IPS DF 4.7 (cell line): ENCODE results near the gene UBA3.

Experiments used
- DNase-seq: peaks from one replicate; pipeline ENCODE4 v3.0.0-alpha.2; 2013; ENCODE audit warnings: low spot score; ENCODE audit errors: extremely low read depth

The UBA3 gene

DNA sequence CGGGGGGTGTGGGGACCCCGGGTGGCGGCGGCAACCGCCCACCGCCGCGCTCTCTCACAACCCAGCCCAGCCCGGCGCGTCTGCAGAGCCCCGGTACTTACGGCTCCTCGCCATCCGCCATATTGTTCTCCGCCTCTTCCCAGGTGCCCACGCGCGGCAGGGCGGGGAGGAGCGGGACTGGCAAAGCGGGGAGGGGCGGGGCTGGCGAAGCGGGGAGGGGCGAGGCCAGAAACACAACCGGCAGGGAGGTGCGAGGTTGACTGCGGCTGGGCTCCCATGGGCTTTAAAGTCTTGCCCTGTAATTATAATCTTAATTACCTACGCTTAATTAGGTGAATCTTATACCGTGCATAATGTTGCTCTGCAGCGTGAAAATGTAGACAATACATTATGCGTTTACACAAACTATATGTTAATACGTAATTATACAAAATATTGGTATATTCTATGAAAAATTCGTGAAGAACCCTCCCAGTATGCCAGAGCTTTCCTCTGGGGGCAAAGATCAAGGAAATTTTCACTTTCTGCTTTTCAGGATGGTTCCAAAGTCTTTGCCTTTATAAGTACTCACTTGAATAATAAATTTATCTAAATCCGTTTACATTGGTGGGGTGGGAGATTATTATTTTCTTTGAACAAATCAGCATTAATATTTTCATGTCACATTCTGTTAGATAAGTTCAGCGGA lies at the start of gene UBA3:
Gene UBA3 (minus strand): TSS at position 133 of the 688 bp plus-strand sequence. CDS start 12 bp downstream, at position 121.
- no peak for DNase-seq

DNA sequence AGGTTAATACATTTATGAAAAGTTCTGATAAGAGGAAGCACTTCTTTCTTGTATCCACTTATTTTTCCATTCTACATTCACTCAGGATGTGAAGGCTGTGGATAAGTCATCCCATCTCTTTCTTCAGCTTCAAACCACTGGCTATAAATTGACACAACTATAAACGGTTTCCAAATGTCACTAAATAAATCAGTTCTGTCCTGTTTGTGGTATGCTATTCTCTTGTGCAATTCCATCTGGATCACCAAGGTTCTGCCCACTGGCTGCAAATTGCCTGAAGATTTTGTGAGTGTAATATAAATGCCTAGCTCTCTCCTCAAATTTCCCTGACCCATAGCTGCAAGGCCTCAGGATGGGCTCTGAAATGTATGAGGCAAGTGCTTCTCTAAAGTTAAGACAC lies 49.4 kb upstream of the UBA3 start:
- no peak for DNase-seq

DNA sequence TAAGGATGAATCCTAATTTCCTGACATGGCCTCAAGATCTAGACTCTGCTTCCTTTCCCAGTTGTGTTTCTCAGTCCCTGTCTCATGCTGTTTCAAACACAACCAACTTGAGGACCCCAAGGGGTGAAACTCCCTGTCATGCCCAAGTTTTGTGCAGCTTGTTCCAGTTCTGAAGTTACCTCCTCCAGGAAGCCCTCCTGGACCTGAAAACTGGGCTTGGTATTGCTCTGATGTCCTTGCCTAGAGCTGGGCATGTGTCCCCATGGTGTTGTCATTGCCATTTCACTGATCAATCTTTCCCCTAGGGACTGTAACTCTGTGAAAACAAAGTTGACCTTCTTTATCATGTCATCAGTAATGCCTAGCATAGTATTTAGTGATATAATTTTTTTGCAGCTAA lies 48.3 kb upstream of the UBA3 start:
- DNase-seq, result no peak

DNA sequence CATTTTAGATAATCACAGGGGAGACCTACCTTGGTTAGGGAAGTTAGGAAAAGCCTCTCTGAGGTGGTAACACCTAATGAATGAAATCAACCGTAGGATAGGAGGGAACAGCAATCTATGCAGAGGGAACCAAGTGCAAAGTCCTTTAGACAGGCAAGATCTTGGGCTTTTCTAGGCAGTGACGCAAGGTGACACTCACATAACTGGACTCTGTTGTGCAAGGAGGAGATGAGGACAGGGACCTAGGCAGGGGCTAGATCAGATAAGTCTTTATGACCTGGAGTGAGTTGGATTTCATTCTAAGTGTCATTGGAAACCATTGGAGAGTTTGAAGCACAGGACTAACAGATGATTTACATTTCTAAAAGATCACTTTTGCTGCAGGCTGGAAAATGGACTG lies 46.8 kb upstream of the UBA3 start:
- no peak for DNase-seq

DNA sequence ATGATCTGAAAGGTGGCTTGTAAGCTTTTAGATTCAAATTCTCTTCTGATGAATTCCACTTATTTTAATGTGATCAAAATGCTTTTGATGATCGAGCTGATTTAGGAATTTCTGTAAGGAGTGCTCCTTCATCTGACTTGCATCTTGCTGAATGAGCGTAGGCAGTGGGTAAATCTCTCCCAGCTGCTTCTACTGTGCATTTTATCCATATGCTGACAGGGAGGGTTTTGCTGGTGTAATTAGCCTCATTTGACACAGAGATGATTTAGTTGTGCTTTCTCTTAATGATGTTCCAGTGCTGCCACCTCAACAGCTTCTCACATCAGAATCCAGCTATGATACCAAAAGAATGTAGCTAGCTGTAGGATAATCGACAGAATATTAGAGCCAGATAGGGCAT lies 46.1 kb upstream of the UBA3 start:
- no peak for DNase-seq

DNA sequence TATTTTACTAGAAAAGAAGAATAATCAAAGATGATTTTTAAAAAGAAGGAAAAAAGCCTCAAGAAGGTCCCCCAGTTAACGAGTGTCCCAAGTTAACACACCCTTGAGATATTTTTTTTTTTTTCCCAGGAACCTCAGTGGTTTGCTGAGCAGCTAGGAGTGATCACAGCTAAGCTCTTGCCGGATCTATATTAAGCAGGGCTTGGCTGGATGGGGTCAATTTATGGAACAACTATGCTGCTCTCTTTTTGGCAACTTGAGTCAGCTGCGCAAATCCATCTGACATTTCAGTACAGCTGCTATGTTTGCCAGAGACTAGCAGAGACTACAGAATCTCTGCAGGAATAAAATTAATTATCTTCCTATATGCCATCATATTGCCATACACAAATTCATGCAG lies 42.2 kb upstream of the UBA3 start, which contains the start of gene LMOD3:
Gene LMOD3 (minus strand): TSS at position 193 of the 400 bp plus-strand sequence. CDS start 209 bp downstream, outside the sequence.
- no peak for DNase-seq

DNA sequence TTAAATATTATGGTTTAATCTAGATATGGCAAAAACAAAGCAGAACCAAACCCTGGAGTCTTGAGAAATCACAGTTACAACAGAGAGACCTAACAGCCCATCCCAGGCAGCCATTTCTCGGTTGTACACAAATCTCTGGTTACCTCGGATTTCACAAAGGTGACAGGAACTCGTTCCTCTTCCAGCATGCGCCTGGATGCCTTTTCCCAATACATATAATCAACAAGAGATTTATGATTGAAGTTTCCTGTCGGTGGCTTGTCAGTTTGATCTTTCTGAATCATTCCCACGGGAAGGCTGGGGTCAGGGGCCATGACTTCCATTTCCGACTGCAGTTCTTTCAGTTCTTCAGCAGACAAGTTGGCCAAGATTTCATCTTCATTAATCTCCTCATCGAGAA lies 41.8 kb upstream of the UBA3 start:
- no peak for DNase-seq

DNA sequence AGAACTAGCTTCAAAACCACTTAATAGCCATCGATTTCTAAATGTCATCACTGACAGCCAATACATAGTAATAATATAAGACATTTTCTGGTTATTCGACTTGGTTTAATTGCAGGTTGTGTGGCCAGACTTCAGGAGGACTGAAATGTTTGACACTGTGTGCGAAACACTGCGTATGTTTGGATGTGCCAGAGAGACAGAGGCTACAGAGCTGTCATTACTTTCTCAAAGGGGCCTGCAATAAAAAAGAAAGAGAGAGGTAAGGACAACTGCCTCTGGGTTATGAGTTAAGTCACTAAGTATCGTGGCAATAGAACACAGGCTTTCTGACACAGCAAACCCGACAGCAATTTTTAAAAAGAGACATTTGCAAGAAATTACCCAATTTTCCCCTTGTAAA lies 41.3 kb upstream of the UBA3 start:
- DNase-seq, result no peak

DNA sequence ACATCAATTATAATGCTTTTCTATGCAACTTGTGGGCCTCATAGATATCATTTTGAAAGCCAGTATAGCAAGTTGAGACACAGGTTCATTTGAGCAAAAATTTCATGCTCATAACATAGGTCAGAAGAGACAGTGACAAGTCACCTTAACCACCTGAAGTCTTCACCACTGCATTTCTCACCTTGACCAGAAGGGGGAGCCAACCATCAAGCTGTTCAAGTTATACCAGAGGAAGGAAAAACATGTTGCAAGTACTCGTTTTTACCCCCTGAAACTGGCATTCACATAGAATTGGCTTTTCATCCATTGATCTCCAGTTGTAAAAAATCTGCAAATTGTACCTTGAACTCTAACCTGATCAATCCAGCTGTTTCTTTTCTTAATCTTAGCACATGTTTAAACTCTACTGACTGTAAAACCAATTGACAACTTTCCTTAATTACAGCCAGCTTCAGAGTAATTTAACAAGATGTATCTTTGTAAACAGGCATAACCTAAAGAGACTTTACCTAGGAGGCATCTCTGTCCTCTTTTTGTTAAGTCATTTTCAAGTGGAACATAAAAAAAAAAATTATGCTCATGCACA lies 40.8 kb upstream of the UBA3 start:
- peak; percentile 64 for DNase-seq

DNA sequence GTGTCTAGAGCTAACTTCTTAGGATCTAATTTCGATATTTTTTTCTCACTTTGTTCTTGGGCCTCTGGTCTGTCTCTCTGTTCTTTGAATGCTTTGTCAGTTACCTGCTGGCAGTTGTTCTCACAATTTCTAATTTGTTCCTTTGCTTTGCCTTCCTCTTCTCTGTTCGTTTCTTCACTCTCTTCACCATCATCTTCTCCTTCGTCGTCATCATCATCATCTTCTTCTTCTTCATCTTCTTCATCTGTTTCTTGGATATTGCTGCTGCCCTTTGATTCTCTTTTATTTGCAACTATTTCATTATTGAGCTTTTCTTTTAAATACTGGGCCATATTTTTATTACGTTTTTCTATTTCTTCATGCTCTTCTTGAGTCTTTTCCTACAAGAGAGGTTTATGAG lies 39.5 kb upstream of the UBA3 start:
- DNase-seq, result no peak

DNA sequence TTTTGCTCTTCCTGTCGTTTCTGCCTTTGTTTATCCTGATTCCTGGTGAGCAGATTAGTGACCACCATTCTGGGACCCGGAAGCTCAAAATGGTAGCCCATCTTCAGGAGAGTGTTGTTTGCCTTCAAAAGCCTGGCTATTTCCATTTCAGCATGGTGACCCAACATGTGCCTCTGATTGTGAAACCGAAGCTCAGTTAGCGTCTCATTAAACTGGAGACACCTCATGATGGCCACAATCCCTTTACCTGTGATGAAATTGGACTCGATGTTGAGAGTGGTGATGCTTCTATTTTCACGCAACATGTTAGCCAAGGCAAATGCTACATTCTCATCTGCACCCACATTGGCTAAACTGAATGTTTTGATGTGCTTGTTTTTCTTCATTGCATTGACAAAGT lies 39.0 kb upstream of the UBA3 start:
- no peak for DNase-seq

DNA sequence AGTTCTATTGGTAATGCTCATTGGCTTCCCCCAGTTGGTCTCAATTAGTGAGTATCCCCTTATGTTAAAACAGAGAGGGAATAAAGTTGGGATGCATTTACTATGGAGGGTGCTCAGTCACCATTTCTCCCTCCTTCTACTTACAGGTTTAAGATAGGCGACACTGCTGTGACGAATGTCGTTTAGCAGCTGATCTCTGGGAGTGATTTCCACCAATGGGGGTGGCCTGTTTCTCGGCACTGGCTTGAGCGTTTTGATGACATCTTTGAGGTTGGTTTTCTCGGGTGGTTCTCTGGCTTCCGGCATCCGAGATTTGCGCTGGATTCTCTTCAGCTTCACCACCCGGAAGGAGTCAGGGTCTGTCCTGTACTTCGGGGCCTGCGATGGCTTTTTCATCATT lies 38.4 kb upstream of the UBA3 start:
- no peak for DNase-seq

DNA sequence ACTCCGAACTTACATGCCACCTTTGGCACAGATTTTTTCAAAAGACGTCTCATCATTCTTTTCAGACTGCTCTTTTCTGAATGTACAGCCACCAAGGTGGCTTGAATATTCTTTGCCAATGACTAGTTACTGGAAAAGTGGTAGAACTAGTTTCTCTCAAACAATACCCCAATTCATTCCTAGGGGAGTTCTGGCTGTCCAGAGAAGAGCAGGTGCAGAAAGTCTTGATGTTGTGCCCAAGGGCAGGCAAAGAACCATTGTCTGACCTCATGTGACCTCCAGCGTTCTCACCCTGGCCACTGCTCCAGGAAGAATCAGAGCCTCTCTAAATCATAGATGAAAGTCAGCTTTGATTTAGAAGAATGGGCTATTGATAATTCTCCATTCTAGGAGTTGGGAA lies 36.7 kb upstream of the UBA3 start:
- no peak for DNase-seq

DNA sequence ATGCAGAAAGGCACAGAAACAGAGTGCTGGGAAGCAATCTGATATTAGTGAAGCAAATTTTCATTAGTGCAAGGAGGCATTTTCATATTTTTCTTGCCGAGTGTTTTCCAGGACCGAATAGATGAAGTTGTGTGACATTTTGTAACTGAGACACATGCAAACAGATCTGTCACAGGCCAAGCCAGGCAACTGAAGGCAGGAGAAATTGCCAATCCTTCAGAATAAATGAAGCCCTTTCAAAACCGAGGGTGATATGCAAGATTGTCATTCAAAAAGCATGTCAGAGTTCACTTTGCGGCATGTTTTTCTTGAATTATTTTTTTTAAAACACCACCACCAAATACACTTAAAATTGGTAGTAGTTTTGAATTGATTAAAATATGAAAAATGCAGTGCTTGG lies 36.0 kb upstream of the UBA3 start:
- no peak for DNase-seq

DNA sequence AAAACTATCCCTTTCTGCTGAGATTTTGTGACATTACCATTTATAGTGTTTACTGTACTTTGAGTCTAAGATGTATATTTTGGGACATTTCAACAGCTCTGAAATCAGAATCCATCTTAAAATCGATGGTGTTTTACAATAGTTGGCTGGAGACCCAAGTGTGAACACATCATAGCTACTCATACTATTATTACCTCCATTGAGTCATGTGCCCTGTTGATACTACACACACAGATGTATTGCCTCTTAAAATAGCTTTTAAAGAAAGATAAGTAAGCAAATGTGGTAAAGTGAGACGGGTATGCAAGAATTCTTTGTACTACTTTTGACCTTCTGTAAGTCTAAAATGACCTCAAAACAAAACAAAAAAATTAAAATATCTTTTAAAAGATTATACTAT lies 35.6 kb upstream of the UBA3 start:
- DNase-seq, result no peak

DNA sequence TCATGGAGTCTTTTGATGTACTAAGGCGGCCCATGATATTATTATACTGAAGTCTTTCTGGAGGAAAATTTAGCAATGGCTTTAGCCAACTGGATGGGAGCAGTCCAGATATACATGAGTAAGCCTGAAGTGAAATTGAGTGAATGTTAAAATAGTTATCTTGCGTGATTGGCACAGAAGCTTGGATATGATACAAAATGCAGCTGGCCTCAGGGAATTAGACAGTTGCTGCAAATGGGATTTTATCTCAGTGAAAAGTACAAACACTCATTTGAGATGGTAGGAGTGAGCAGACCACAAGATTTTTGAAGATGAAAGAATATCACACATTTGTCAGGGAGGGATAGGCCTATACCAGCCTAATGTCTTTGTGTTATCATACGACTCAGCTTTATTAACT lies 33.4 kb upstream of the UBA3 start:
- no peak for DNase-seq

DNA sequence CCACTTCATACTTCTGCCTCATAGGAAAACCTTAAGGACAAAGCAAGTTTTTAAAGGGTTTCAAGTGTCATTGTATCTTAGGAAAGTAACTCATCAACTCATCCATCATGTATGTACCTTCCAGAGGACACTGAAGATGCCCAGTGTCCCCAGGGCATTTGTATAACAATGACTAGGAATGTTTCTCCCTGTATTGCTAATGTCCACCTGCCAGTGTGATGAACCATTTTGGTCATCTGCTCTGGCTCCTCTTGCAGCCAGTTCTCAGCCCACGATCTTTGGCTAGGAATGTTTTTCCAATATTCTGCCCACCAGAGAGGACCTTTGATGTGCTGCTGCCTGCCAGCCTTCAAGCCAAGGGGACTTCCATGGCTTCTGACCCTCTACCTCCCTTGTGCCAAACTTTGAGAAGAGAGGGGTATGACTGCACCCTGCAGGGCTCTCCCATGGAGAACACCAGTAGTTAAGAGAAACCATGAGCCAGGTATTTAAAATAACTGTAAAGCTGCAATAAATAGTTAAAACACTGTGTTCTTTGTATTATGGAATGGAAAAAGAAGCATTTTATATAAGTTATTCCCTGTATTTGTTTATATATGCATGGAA lies 30.9 kb upstream of the UBA3 start:
- no peak for DNase-seq

DNA sequence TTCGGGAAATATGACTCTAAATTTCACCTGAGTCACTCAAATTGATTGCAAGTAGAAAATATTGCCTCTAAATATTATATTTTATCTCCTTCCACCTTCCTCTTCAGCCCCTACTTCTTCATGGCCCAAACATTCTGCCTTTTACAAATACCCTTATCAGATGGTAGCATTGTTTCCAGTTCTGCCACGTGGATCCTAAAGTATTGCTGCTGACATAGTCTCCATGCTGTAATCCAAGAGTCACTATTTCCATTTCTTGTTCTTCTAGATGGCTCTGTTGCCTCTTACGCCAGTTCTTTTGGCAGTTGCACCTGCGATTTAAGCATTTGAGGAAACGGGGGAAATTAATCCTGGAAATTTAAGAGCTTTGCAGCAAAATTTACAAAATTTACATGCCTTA lies 28.6 kb upstream of the UBA3 start:
- no peak for DNase-seq

DNA sequence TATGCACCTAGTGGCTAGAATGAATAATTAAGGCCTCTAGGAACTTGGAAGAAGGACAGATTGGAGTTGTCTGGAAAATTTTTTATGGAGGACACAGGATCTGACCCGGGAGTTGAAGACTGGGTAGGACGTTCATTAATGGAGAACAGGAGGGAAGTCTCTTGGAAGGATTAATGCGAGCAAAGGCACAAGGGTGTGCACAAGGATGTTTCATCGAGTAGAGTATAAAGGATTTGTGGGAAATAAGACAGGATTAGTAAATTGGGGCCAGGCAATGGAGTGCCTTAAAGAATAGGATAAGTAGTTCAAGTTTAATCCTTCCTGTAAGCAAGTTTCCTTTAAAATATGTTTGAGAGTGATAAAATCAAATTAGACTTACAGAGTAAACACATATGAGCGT lies 27.7 kb upstream of the UBA3 start:
- no peak for DNase-seq

DNA sequence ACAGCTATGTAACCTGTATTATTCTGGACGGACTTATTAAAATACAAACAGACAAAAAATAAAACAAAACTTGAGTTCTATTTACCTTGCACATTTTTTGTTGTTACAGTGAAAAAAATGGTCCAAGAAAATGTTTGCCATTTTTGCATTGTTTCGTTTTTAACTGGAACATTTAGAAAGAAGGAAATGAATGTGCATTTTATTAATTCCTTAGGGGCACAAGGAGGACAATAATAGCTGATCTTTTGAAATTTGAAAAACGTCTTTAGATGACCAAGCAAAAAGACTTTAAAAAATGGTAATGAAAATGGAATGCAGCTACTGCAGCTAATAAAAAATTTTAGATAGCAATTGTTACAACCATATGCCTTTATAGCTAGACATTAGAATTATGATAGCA lies 25.2 kb upstream of the UBA3 start:
- no peak for DNase-seq

DNA sequence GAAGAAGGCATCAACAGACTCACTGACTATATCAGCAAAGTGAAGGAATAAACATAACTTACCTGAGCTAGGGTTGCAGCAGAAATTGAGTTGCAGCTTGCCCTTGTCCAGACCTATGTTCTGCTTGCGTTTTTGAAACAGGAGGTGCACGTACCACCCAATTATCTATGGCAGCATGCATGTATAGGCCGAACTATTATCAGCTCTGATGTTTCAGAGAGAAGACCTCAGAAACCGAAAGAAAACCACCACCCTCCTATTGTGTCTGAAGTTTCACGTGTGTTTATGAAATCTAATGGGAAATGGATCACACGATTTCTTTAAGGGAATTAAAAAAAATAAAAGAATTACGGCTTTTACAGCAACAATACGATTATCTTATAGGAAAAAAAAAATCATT lies 24.4 kb upstream of the UBA3 start:
- DNase-seq, result no peak

DNA sequence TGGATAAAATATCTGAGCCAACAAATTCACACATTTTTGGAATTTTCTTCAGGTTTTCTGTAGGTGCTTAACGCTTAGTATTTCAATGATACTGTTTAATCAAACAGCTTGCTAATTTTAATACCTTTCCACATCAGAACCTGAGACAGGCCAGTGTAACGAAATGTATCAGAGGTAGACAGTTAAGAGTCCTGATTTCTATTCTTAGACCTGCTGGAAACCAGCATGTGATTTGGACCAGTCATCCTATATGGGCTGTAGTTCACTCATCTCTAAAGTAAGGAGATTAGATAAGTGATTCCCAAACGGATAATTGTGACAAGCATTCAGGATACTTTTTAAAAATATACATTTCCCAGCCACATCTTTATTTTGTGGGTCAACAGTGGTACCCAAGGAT lies 23.0 kb upstream of the UBA3 start:
- DNase-seq, result no peak

DNA sequence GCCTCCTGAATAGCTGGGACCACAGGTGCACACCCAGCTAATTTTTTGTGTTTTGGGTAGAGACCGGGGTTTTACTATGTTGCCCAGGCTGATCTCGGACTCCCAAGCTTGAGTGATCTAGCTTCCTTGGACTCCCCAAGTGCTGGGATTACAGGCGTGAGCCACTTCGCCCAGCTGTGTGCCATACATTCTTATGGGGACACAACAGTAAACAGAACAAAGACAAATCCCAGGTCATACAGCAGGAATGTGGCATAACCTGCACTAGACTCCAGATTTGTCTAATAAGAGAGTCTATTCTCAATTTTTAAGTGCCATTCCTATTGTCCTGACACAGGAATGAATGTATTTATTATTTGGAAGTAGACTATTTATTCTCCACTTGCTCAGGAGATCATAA lies 22.2 kb upstream of the UBA3 start:
- no peak for DNase-seq
